Activated naive CD4-positive, alpha-beta T cell treated with anti-CD3 and anti-CD28 coated beads, Interleukin-2, amount 10 ng/mL, durations not matched to agents 7 days and 5 days (primary cell): ENCODE measurements around the gene EHBP1L1.
A peak's percentile ranks its signal among the peaks of the same experiment; 100 is the strongest.
"Not testable (repeated sequence)": the region's sequence is repeated elsewhere in the genome, so short reads cannot be mapped to it uniquely, and the experiment has no call there.

ENCODE experiments used
- CTCF ChIA-PET: fragments of 350-600 bp; sonication (Branson Sonifier 250); formaldehyde crosslinking; loops from one replicate; lab custom pipeline; 2021; ENCODE audit warnings: antibody characterized with exemption; lab: Charles Lee
- DNase-seq: peaks from one replicate; pipeline ENCODE4 v3.0.0-alpha.2; 2020
- H3K27ac Mint-ChIP-seq: one replicate; pipeline ENCODE4 v1.8.0; 2021; ENCODE audit warnings: mild to moderate bottlenecking, moderate library complexity, mixed read lengths
- H3K27me3 Mint-ChIP-seq: one replicate; pipeline ENCODE4 v1.8.0; 2021; ENCODE audit warnings: mild to moderate bottlenecking, mixed read lengths
- H3K36me3 Mint-ChIP-seq: one replicate; pipeline ENCODE4 v1.8.0; 2021; ENCODE audit warnings: mixed read lengths
- H3K4me1 Mint-ChIP-seq: one replicate; pipeline ENCODE4 v1.8.0; 2021; ENCODE audit warnings: mixed read lengths
- H3K4me3 Mint-ChIP-seq: one replicate; pipeline ENCODE4 v1.8.0; 2021; ENCODE audit warnings: mild to moderate bottlenecking, moderate library complexity, mixed read lengths
- H3K9me3 Mint-ChIP-seq: one replicate; pipeline ENCODE4 v1.8.0; 2021; ENCODE audit warnings: mixed read lengths

Gene EHBP1L1

DNA sequence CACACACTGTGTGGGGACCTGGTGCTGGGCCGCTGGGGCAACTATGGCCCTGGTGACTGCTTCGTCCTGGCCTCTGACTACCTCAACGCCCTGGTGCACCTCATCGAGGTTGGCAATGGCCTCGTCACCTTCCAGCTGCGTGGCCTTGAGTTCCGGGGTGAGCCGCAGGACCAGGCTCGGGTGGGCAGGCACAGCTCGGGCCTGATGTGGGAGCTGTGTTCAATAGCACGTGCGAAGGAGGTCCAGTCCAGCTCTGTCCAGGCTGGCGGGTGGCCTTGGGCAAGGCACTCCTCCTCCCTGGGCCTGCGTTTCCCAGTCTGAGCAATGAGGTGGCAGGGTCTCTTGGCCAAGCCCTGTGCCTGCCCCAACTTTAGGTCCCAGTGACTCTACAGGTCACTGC, 53.7 kb downstream of the EHBP1L1 start:
- H3K4me1 Mint-ChIP-seq: peaks cover 20% of the 10 kb centered on the region
- H3K9me3 Mint-ChIP-seq: no peaks in the 10 kb centered on the region
- H3K36me3 Mint-ChIP-seq: peaks cover 28% of the 10 kb centered on the region
- no peak overlapping the region for H3K27ac Mint-ChIP-seq
- no peaks in the 10 kb centered on the region for H3K27me3 Mint-ChIP-seq
- DNase-seq: no peak
- CTCF ChIA-PET: no interaction called here
- H3K4me3 Mint-ChIP-seq: no peak overlapping the region

DNA sequence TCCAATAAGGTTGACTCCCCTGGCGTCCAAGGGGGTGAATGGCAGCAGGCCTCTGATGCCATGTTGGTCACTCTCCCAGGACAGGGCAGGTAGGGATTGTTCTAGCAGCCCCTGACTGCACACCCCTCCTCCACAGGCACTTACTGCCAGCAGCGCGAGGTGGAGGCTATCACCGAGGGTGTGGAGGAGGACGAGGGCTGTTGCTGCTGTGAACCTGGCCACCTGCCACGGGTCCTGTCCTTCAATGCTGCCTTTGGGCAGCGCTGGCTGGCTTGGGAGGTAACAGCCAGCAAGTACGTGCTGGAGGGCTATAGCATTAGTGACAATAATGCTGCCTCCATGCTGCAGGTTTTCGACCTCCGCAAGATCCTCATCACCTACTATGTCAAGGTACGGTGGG, 54.4 kb downstream of the EHBP1L1 start:
- Mint-ChIP-seq H3K4me3 (no peak overlapping the region), H3K27ac (no peak overlapping the region), H3K36me3 (peaks cover 34% of the 10 kb centered on the region), H3K9me3 (no peaks in the 10 kb centered on the region), H3K27me3 (no peaks in the 10 kb centered on the region), H3K4me1 (peaks cover 26% of the 10 kb centered on the region)
- no peak for DNase-seq
- CTCF ChIA-PET: no interaction called here

DNA sequence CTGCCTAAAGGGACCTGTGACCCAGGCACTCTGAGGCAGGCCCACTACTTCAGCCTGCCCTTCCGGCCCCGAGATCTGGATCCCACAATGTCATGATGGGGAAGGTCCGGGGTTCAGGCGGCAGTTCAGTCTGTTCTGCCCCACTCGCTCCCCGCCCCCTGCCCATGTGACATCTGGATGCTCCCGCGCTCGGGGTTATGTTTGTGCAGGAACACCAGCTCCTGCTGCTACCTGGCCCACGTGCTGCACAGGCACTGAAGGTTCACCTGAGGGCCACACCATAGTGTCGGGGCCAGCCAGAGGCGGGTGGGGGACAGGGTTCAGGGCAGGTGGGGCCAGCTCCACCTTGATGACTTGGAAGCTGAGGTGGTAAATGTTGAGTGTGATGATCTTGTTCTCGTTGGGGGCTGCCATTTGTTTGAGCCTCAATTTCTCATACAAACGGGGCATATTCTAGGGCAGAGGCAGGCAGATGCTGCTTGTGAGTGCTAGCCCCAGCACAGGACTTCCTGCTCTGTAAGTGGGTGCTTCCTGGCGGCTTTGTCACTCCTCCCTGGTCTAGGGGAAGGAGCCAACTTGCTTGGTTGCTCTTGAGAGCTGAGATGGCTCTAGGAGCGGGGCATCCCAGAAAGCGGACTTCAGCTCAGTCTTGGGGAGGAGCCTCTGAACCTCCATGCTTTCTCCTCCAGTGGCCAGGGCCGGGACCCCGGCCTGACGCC, 57.7 kb downstream of the EHBP1L1 start:
- CTCF ChIA-PET: interaction anchor here (0.8 kb wide), 1 partner anchor 136 kb away, joined by 4 read pairs; no protein-coding TSS in a partner anchor

DNA sequence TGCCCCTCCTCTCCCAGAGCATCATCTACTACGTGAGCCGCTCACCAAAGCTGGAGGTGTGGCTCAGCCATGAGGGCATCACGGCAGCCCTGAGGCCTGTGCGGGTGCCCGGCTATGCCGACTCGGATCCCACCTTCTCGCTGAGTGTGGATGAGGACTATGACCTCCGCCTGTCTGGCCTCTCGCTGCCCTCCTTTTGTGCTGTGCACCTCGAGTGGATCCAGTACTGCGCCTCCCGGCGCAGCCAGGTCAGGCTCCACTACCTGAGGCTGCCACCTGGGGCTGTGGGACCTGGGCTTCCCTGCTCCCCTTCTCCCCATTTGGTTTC, 58.2 kb downstream of the EHBP1L1 start:
- Mint-ChIP-seq H3K27me3 (no peaks in the 10 kb centered on the region), H3K9me3 (no peaks in the 10 kb centered on the region), H3K4me3 (no peak overlapping the region), H3K36me3 (peaks cover 28% of the 10 kb centered on the region), H3K4me1 (peaks cover 39% of the 10 kb centered on the region), H3K27ac (peak overlapping the region; percentile 79)
- no peak for DNase-seq
- CTCF ChIA-PET: no interaction called here

More for the DNA sequence above, 57.7 kb downstream of the EHBP1L1 start:
- Mint-ChIP-seq H3K36me3 (peaks cover 28% of the 10 kb centered on the region), H3K27me3 (no peaks in the 10 kb centered on the region), H3K4me1 (peaks cover 34% of the 10 kb centered on the region), H3K4me3 (no peak overlapping the region), H3K9me3 (no peaks in the 10 kb centered on the region), H3K27ac (peak overlapping the region; percentile 79)
- DNase-seq: peak; percentile 48

DNA sequence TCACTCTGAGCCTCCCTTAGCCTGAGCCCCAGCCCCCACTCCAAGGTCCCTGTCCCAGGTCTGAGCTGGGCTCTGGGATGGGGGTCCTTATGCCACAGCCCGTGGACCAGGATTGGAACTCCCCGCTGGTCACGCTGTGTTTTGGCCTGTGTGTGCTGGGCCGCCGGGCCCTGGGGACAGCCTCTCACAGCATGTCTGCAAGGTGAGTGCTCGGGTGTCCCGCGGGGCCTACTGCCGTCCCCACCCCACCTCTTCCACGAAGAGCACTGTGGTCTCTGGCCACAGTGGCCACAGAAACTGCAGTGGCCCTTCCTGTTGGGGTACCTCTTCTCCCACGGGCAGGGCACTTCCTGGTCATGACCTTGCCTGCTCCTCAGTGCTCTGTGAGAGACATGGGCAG, 58.6 kb downstream of the EHBP1L1 start:
- Mint-ChIP-seq H3K9me3 (no peaks in the 10 kb centered on the region), H3K4me3 (no peak overlapping the region), H3K4me1 (peaks cover 41% of the 10 kb centered on the region), H3K27me3 (no peaks in the 10 kb centered on the region), H3K27ac (peak overlapping the region; percentile 24), H3K36me3 (peaks cover 27% of the 10 kb centered on the region)
- CTCF ChIA-PET: no interaction called here
- no peak for DNase-seq

DNA sequence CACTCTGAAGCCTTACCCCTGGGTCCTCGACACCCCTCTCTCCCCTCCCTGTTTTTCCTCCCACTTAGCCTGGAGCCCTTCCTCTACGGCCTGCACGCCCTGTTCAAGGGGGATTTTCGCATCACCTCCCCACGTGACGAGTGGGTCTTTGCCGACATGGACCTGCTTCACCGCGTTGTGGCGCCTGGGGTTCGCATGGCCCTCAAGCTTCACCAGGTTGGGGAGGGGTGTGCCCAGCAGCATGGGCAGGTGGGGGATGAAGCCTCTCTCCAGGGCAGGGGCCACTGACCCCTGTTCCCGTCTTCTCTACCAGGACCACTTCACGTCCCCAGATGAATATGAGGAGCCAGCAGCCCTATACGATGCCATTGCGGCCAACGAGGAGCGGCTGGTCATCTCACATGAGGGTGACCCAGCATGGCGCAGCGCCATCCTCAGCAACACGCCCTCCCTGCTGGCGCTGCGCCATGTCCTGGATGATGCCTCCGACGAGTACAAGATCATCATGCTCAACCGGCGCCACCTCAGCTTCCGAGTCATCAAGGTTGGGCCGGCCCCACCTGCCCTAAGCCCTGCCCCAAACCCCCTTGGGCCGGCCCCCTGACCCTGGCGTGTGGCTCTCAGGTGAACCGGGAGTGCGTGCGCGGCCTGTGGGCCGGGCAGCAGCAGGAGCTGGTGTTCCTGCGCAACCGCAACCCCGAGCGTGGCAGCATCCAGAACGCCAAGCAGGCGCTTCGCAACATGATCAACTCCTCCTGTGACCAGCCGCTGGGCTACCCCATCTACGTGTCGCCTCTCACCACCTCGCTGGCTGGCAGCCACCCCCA, 59.3 kb downstream of the EHBP1L1 start:
- no peak overlapping the region for H3K27ac Mint-ChIP-seq
- H3K4me1 Mint-ChIP-seq: peaks cover 46% of the 10 kb centered on the region
- DNase-seq: no peak
- peaks cover 30% of the 10 kb centered on the region for H3K36me3 Mint-ChIP-seq
- CTCF ChIA-PET: no interaction called here
- H3K9me3 Mint-ChIP-seq: no peaks in the 10 kb centered on the region
- H3K4me3 Mint-ChIP-seq: no peak overlapping the region
- H3K27me3 Mint-ChIP-seq: no peaks in the 10 kb centered on the region

DNA sequence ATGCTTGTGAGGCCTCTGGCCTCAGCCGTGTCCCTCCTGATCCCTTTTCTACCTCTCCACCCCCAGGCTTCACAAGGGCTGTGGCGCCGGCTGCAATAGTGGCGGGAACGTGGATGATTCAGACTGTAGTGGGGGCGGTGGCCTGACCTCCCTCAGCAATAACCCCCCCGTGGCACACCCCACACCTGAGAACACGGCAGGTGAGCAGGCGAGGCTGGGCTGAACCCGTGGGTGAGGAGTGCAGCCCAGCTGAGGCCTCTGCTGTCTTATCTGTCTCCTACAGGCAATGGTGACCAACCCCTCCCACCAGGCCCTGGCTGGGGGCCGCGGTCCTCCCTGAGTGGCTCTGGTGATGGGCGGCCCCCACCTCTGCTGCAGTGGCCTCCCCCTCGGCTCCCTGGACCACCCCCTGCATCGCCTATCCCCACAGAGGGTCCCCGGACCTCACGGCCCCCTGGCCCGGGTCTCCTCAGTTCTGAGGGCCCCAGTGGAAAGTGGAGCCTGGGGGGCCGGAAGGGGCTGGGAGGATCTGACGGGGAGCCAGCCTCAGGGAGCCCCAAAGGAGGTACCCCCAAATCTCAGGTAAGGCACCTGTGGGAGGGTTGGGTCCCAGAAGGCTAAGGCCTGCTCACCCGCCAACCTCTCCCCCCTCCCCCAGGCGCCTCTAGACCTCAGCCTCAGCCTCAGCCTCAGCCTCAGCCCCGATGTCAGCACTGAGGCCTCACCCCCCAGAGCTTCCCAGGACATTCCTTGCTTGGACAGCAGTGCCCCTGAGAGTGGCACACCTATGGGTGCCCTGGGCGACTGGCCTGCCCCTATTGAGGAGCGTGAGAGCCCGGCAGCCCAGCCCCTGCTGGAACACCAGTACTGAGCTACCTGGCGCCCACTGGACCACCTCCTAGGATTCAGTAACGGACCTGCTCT, 60.5 kb downstream of the EHBP1L1 start:
- peak overlapping the region; percentile 84 for H3K27ac Mint-ChIP-seq
- peaks cover 38% of the 10 kb centered on the region for H3K36me3 Mint-ChIP-seq
- H3K4me3 Mint-ChIP-seq: peak overlapping the region; percentile 66
- DNase-seq: no peak
- H3K9me3 Mint-ChIP-seq: no peaks in the 10 kb centered on the region
- CTCF ChIA-PET: no interaction called here
- H3K4me1 Mint-ChIP-seq: peaks cover 56% of the 10 kb centered on the region
- no peaks in the 10 kb centered on the region for H3K27me3 Mint-ChIP-seq

DNA sequence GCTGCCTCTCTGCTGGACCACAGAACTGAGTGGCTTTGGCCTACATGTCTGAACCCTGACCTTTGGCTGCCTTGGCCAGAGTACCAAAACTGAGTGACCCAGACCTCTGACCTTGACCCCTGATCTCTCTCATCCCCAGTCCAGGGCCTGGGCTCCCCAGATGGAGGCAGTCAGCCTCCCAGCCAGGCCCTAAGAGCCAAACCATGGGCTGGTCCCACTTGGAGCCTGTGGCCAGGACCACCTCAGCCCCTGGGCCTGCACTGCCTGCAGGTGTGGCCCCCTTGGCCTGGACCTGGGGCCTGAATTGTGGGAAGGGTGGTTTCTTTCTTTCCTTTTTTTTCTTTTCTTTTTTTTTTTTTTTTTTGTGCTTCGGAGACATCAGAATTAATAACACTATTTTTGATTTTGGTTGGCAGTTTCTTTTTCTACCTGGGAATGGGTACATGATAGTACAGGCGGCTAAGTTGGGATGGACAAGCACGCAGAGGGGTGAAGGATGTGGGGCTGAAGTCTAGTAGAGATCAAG, 61.2 kb downstream of the EHBP1L1 start:
- CTCF ChIA-PET: interaction anchor here (1.3 to 4.2 kb wide), 3 partner anchors 11 to 84 kb away, joined by 3 to 21 read pairs (median 8); partner anchors contain the start of gene RNASEH2C
- Mint-ChIP-seq H3K9me3 (no peaks in the 10 kb centered on the region), H3K36me3 (peaks cover 44% of the 10 kb centered on the region), H3K4me1 (peaks cover 63% of the 10 kb centered on the region), H3K4me3 (peak overlapping the region; percentile 88), H3K27ac (peak overlapping the region; percentile 84), H3K27me3 (no peaks in the 10 kb centered on the region)
- DNase-seq: no peak

DNA sequence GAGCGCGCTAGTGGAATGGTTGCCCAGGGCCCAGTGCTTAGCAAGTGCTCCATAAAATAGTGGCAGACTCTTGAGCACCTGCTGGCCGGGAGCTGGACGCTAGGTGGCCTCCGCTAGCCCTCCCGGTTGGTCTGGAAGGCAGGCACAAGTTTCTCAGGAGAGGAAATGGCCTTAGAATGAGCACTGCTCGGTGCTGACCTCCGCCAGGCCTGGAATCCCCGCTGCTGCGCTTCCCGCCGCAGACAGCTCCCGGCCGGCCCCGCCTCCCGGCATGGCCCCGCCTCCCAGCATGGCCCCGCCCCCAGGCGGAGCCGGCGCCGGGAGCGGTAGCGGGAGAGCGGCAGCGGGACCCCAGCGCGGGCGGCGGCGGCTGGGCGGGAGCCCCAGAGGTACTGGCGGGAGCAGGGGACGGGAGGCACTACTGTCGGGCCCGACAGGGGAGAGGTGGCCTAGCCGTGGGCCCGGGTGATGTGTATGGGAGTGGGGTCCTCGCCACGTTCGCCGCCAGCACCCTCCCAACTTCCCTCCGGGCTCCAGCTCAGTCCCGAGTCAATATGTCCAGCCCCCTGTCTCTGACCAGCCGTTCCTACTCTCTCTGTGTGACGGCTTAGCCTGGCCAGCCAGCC, 62.1 kb downstream of the EHBP1L1 start, which contains the start of gene SIPA1:
Gene SIPA1 (plus strand): TSS at position 308 of the 626 bp plus-strand sequence. CDS start 2,821 bp downstream, outside the sequence.
- Mint-ChIP-seq H3K27ac (peak within 1 kb of the TSS; percentile 94), H3K4me1 (peaks cover 63% of the 10 kb centered on the region), H3K9me3 (no peaks in the 10 kb centered on the region), H3K4me3 (peak within 1 kb of the TSS; percentile 88), H3K36me3 (peaks cover 44% of the 10 kb centered on the region), H3K27me3 (no peaks in the 10 kb centered on the region)
- peak; percentile 73 for DNase-seq
- CTCF ChIA-PET: interaction anchor here (1.1 to 4.2 kb wide), 6 partner anchors 12 to 83 kb away, joined by 3 to 21 read pairs (median 5); partner anchors contain the start of genes KAT5 and RNASEH2C

DNA sequence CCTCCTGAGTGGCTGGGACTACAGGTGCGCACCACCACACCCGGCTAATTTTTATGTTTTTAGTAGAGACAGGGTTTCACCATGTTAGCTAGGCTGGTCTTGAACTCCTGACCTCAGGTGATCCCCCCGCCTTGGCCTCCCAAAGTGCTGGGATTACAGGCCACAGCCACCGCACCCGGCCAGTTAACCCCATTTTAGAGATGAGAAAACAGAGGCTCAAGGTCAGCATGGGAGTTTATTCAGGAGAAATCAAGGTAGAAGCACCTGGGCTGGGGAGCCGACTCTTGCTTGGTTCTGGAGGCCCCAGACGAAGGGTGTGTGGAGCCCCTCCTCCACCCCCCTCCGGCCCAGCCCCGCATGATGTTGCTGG, 63.4 kb downstream of the EHBP1L1 start:
- not testable (repeated sequence) for H3K27me3 Mint-ChIP-seq
- CTCF ChIA-PET: interaction anchor here (1.2 to 4.2 kb wide), 5 partner anchors 13 to 28 kb away, joined by 3 to 21 read pairs (median 4); no protein-coding TSS in a partner anchor
- H3K4me1 Mint-ChIP-seq: peaks cover 67% of the 10 kb centered on the region

DNA sequence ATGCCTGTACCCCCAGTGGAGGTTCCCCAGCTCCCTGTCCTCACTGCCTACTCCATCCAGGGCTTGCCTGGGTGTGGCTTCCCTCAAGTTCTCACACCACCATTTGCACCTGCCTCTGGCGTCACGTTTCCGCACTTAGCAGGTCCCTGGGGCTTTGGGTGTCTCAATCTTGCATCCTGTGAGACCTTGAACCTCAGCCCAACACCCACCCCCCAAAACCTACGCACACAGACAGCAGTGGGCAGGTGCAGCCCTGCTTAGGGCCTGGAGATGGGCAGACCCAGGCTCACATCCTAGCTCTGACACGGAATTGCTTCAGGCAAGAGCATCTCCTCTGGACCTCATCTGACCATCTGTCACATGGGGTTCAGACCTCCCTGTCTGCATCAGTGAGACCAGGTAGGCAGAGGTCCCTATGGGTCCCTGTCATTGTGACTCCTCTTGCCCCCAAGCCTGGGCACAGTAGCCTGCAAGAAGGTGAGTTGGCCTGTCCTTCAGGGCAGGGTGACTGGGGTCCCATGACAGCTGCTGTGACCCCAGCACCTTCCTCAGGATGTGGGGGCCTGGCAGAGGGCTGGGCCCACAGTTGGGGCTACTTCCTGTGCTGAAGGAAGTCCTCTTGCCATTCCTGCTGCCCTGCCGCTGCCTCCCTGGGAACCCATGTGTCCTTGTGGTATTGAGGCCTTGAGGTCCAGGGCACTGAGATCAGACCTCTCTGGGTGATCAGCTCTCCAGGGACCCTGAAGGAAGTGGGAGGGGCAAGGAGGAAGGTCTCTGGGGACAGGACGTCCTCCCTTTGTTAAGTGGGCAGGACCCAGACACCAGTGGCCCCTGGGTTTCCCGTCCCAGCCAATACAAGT, 64.0 kb downstream of the EHBP1L1 start:
- CTCF ChIA-PET: interaction anchor here (0.9 to 4.2 kb wide), 5 partner anchors 14 to 140 kb away, joined by 3 to 21 read pairs (median 3); no protein-coding TSS in a partner anchor
- Mint-ChIP-seq H3K4me1 (peaks cover 64% of the 10 kb centered on the region), H3K27me3 (no peaks in the 10 kb centered on the region), H3K27ac (peak overlapping the region; percentile 94), H3K36me3 (peaks cover 54% of the 10 kb centered on the region), H3K4me3 (peak overlapping the region; percentile 88), H3K9me3 (no peaks in the 10 kb centered on the region)
- DNase-seq: peak; percentile 86

More for the DNA sequence above, 63.4 kb downstream of the EHBP1L1 start:
- Mint-ChIP-seq H3K27ac (peak overlapping the region; percentile 94), H3K36me3 (peaks cover 51% of the 10 kb centered on the region), H3K4me3 (peak overlapping the region; percentile 88)
- not testable (repeated sequence) for DNase-seq, H3K9me3 Mint-ChIP-seq
